KMS-11 (cell line): ENCODE data around the gene HNRNPH2.

ENCODE experiments used
- H2AFZ ChIP-seq: fragments of 200-600 bp; sonication (generic); 2 replicates; pipeline ENCODE4 v1.6.1; 2016; ENCODE audit warnings: antibody characterized with exemption, mixed run types, low read depth
- H3K27ac ChIP-seq: fragments of 200-600 bp; sonication (generic); 2 replicates; pipeline ENCODE4 v1.6.1; 2016; ENCODE audit warnings: mild to moderate bottlenecking, mixed run types
- H3K27me3 ChIP-seq: fragments of 200-600 bp; sonication (generic); 2 replicates; pipeline ENCODE4 v1.6.1; 2017; ENCODE audit warnings: mild to moderate bottlenecking, low read depth, mixed run types, moderate library complexity; ENCODE audit not compliant: insufficient read depth
- H3K36me3 ChIP-seq: fragments of 200-600 bp; sonication (generic); 2 replicates; pipeline ENCODE4 v1.6.1; 2017; ENCODE audit warnings: mild to moderate bottlenecking, mixed run types; ENCODE audit not compliant: insufficient read depth
- H3K4me1 ChIP-seq: fragments of 200-600 bp; sonication (generic); 2 replicates; pipeline ENCODE4 v1.6.1; 2016; ENCODE audit warnings: mild to moderate bottlenecking, low read depth, mixed run types; ENCODE audit not compliant: poor library complexity, severe bottlenecking
- H3K4me2 ChIP-seq: fragments of 200-600 bp; sonication (generic); 2 replicates; pipeline ENCODE4 v1.7.0; 2016; ENCODE audit warnings: mild to moderate bottlenecking, mixed run types
- H3K4me3 ChIP-seq: fragments of 200-600 bp; sonication (generic); IDR thresholded peaks from 2 replicates; pipeline ENCODE4 v1.6.1; 2017; ENCODE audit warnings: low read depth, low read length, mixed read lengths; ENCODE audit not compliant: insufficient read depth
- H3K79me2 ChIP-seq: fragments of 200-600 bp; sonication (generic); 2 replicates; pipeline ENCODE4 v1.6.1; 2016; ENCODE audit warnings: low read depth, mixed run types; ENCODE audit not compliant: insufficient read depth
- H3K9ac ChIP-seq: fragments of 200-600 bp; sonication (generic); 2 replicates; pipeline ENCODE4 v1.6.1; 2016; ENCODE audit warnings: mild to moderate bottlenecking, mixed run types
- H4K20me1 ChIP-seq: fragments of 200-600 bp; sonication (generic); 2 replicates; pipeline ENCODE4 v1.6.1; 2016; ENCODE audit warnings: mild to moderate bottlenecking, mixed run types; ENCODE audit not compliant: insufficient read depth
- CTCF ChIP-seq: fragments of 200-600 bp; sonication (generic); conservative IDR thresholded peaks from 2 replicates; pipeline ENCODE4 v1.6.1; 2017; ENCODE audit warnings: low read depth, mild to moderate bottlenecking, antibody characterized with exemption, low read length, moderate library complexity, mixed read lengths

HNRNPH2 gene

DNA sequence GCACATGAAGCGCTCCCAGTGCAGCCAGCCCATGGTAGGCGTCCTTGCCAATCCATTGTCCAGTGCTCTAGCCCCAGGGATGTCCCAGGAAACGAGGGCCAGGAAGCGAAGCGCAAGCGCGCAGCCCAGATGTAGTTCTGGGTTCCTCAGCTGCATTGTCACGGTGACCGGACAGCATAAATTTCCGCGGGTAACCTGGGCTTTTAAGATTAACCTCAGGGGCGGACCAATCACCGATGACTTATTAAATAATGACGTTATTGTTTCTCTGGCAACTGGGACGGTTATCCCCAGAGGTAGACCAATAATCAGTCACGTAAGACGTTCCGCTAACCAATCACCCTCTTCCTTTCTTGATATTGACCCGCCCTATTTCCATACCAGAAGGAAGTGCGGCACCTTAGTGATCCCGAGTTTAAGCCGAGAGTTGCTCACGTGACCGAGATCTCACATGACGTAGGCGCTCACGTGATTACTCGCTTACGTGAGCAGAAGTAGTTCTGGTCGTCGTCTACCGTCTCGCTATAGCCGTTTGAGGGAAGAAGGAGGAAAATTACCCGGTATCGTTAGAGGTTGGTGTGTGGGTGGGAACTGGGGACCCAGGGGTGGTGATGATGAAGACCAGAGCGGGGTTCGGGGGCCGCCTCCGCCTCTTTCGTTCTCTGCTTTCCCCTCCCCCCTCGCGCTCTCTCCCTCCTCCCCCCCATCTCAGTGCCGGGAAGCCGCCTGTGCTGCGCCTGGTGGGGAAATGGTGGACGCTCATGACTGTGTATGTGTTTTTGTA is at the start of gene HNRNPH2, which contains the start of gene GLA:
TSS of gene HNRNPH2 (plus strand) at position 475 of the 784 bp plus-strand sequence. CDS start 3,767 bp downstream, outside the sequence.
TSS of gene GLA (minus strand) at position 178 of the 784 bp plus-strand sequence. CDS start at position 156, 22 bp downstream.
- Histone ChIP-seq H3K4me2 (peak within 1 kb of the TSS; percentile 78), H3K4me1 (peaks cover 13% of the 10 kb centered on the region), H3K4me3 (no peak within 1 kb of the TSS), H3K27ac (peak within 1 kb of the TSS; percentile 91), H3K36me3 (no peaks in the 10 kb centered on the region), H2AFZ (peak within 1 kb of the TSS; percentile 66), H3K9ac (peak within 1 kb of the TSS; percentile 93), H3K79me2 (peaks cover 58% of the 10 kb centered on the region), H4K20me1 (no peaks in the 10 kb centered on the region), H3K27me3 (no peaks in the 10 kb centered on the region)
- TF ChIP-seq CTCF = no peak

DNA sequence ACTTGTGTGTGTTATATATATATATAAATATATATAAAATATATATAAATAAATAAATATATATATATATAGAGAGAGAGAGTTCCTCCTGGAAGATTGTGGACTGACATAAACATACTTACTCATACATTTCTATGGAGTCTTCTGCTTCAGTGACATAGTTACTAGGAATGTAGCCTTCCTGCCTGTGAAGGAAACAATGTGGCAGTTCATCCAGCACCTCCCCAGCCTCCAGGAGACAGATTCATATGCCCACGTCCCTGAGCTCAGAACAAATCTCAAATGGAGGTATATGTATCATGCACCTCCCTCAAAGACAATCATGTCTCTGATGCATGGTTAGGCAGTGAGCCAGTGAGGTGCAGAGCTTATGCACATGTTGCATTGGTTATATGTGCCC is 48.1 kb upstream of the HNRNPH2 start:
- Histone ChIP-seq H3K9ac (no peak overlapping the region), H3K36me3 (no peaks in the 10 kb centered on the region), H3K27ac (no peak overlapping the region), H3K27me3 (no peaks in the 10 kb centered on the region), H4K20me1 (no peaks in the 10 kb centered on the region), H3K4me2 (no peak overlapping the region), H3K4me1 (no peaks in the 10 kb centered on the region), H2AFZ (no peak overlapping the region), H3K4me3 (no peak overlapping the region), H3K79me2 (no peaks in the 10 kb centered on the region)
- TF ChIP-seq CTCF = no peak

GRCh38 chrX:101360390-101360789 is 47.6 kb upstream of the HNRNPH2 start:
- Histone ChIP-seq H3K79me2 (no peaks in the 10 kb centered on the region), H3K27me3 (no peaks in the 10 kb centered on the region), H4K20me1 (no peaks in the 10 kb centered on the region), H3K4me3 (no peak overlapping the region), H3K36me3 (no peaks in the 10 kb centered on the region), H3K4me1 (no peaks in the 10 kb centered on the region), H3K9ac (no peak overlapping the region), H3K27ac (no peak overlapping the region), H2AFZ (no peak overlapping the region), H3K4me2 (no peak overlapping the region)
- TF ChIP-seq CTCF = no peak

GRCh38 chrX:101362116-101362515 is 45.9 kb upstream of the HNRNPH2 start:
- no peaks in the 10 kb centered on the region for H4K20me1 ChIP-seq
- H3K79me2 ChIP-seq = no peaks in the 10 kb centered on the region
- no peak overlapping the region for H3K4me3 ChIP-seq
- no peak overlapping the region for H3K27ac ChIP-seq
- no peaks in the 10 kb centered on the region for H3K4me1 ChIP-seq
- H3K27me3 ChIP-seq = no peaks in the 10 kb centered on the region
- no peak overlapping the region for H3K4me2 ChIP-seq
- no peak overlapping the region for H2AFZ ChIP-seq
- TF ChIP-seq CTCF = no peak
- H3K9ac ChIP-seq = no peak overlapping the region
- H3K36me3 ChIP-seq = no peaks in the 10 kb centered on the region
